ENCODE results near the gene PKP4.

The PKP4 gene

DNA sequence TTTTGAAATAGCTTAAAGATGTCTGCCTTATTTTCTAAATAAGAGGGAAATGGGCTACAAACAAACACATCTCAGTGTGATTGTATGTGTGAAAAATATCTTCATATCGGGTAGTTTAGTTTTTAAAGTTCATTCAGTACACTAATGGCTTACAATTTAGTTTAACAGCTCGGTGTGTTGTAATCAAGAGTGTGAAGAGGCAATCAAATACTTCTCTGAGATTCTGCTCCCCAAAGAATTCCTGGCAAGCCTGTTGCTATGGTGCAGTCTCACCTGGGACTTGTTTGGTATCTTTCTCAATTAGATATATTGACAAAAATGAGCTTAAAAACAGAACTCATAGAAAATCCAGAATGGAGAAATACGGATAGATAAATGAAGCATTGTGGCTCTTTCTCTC, 99.4 kb downstream of the PKP4 start:
- Histone ChIP-seq H3K9ac (ENCODE audit: low read depth, low read length) (no peak overlapping the region), H3K27me3 (ENCODE audit: control insufficient read depth, insufficient read depth, low read length) (no peaks in the 10 kb centered on the region), H3K4me2 (ENCODE audit: low read length) (no peak overlapping the region), H3K4me1 (ENCODE audit: control insufficient read depth, insufficient read depth, low read length) (no peaks in the 10 kb centered on the region), H3K4me3 (ENCODE audit: low read length) (no peak overlapping the region), H3K9me3 (replicated peaks; ENCODE audit: low read length) (no peaks in the 10 kb centered on the region), H3K36me3 (ENCODE audit: insufficient read depth, low read length) (no peaks in the 10 kb centered on the region)

DNA sequence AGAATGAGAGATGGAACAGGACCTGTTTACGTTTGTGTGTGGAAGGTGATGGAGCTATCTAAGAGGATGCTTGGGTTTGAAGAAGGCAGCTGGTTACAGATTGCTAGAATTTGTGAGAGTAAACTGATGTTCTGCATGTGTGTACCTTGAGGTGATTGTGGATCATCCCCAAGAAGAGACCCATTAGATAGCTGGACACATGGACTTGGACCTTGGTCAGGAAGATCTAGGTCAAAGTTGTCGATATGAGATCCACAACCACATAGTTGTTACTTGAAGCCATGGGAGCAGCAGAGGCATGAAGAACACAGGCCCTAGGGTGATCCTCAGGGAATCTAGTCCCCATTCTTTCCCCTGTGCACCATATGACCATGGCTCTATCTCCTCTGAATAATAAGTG, 101.0 kb downstream of the PKP4 start:
- Histone ChIP-seq H3K4me1 (ENCODE audit: control insufficient read depth, insufficient read depth, low read length) (no peaks in the 10 kb centered on the region), H3K27me3 (ENCODE audit: control insufficient read depth, insufficient read depth, low read length) (no peaks in the 10 kb centered on the region), H3K36me3 (ENCODE audit: insufficient read depth, low read length) (no peaks in the 10 kb centered on the region), H3K9me3 (replicated peaks; ENCODE audit: low read length) (no peaks in the 10 kb centered on the region), H3K4me2 (ENCODE audit: low read length) (no peak overlapping the region), H3K4me3 (ENCODE audit: low read length) (no peak overlapping the region), H3K9ac (ENCODE audit: low read depth, low read length) (no peak overlapping the region)

GRCh38 chr2:158559252-158559651, 102.5 kb downstream of the PKP4 start:
- no peak overlapping the region for H3K9ac ChIP-seq (ENCODE audit: low read depth, low read length)
- H3K9me3 ChIP-seq (replicated peaks; ENCODE audit: low read length), result no peaks in the 10 kb centered on the region
- H3K4me2 ChIP-seq (ENCODE audit: low read length), result no peak overlapping the region
- H3K36me3 ChIP-seq (ENCODE audit: insufficient read depth, low read length), result no peaks in the 10 kb centered on the region
- H3K4me3 ChIP-seq (ENCODE audit: low read length), result no peak overlapping the region
- H3K27me3 ChIP-seq (ENCODE audit: control insufficient read depth, insufficient read depth, low read length), result no peaks in the 10 kb centered on the region
- H3K4me1 ChIP-seq (ENCODE audit: control insufficient read depth, insufficient read depth, low read length), result no peaks in the 10 kb centered on the region

- Histone ChIP-seq H3K9me3 (replicated peaks; ENCODE audit: low read length) (no peaks in the 10 kb centered on the region), H3K36me3 (ENCODE audit: insufficient read depth, low read length) (no peaks in the 10 kb centered on the region), H3K4me2 (ENCODE audit: low read length) (no peak overlapping the region), H3K9ac (ENCODE audit: low read depth, low read length) (no peak overlapping the region), H3K4me1 (ENCODE audit: control insufficient read depth, insufficient read depth, low read length) (no peaks in the 10 kb centered on the region), H3K4me3 (ENCODE audit: low read length) (no peak overlapping the region), H3K27me3 (ENCODE audit: control insufficient read depth, insufficient read depth, low read length) (no peaks in the 10 kb centered on the region)
These were observed 103.5 kb downstream of the PKP4 start for GRCh38 chr2:158560259-158560658.

DNA sequence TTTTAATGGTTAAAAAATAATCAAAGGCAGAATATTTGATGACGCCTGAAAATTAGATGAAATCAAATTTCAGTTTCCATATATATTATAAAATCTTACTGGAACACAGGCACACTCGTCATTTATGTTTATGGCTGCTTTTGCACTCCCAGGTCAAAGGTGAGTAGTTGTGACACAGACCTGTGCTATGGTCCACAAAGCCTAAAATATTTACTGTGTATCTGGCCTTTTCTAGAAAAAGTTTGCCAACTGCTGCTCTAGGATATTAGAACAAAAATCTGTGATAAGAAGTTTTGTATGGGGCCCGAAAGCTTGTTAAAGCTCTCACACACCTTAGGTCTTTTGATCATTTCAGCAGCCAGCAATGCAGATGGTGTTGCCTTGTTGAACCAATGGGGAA, 104.3 kb downstream of the PKP4 start:
- Histone ChIP-seq H3K4me2 (ENCODE audit: low read length) (no peak overlapping the region), H3K27me3 (ENCODE audit: control insufficient read depth, insufficient read depth, low read length) (no peaks in the 10 kb centered on the region), H3K9ac (ENCODE audit: low read depth, low read length) (no peak overlapping the region), H3K36me3 (ENCODE audit: insufficient read depth, low read length) (no peaks in the 10 kb centered on the region), H3K4me3 (ENCODE audit: low read length) (no peak overlapping the region), H3K9me3 (replicated peaks; ENCODE audit: low read length) (no peaks in the 10 kb centered on the region), H3K4me1 (ENCODE audit: control insufficient read depth, insufficient read depth, low read length) (no peaks in the 10 kb centered on the region)

DNA sequence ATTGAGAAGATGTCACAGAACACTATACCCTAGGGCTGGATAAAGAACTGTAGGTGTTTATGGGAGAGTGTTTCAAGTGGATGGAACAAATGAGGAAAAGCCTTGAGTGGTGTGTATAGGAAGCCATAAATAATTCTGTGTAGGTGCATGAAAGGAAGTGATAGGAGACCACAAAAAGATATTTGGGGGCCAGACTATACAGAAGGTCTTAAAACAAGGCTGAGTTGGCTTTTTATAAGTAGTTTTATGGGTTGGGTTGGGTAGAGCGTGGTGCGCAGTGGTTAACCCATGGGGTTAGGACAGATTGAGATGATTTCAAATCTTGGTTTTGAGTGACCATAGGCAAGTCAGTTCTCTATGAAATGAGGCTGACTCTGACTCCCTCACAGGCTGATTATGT, 110.5 kb downstream of the PKP4 start:
- H3K9me3 ChIP-seq (replicated peaks; ENCODE audit: low read length), result no peaks in the 10 kb centered on the region
- no peak overlapping the region for H3K4me3 ChIP-seq (ENCODE audit: low read length)
- H3K4me1 ChIP-seq (ENCODE audit: control insufficient read depth, insufficient read depth, low read length), result no peaks in the 10 kb centered on the region
- no peaks in the 10 kb centered on the region for H3K27me3 ChIP-seq (ENCODE audit: control insufficient read depth, insufficient read depth, low read length)
- no peak overlapping the region for H3K4me2 ChIP-seq (ENCODE audit: low read length)
- no peak overlapping the region for H3K9ac ChIP-seq (ENCODE audit: low read depth, low read length)
- H3K36me3 ChIP-seq (ENCODE audit: insufficient read depth, low read length), result no peaks in the 10 kb centered on the region

- Histone ChIP-seq H3K4me1 (ENCODE audit: control insufficient read depth, insufficient read depth, low read length) (no peaks in the 10 kb centered on the region), H3K4me2 (ENCODE audit: low read length) (no peak overlapping the region), H3K36me3 (ENCODE audit: insufficient read depth, low read length) (no peaks in the 10 kb centered on the region), H3K4me3 (ENCODE audit: low read length) (no peak overlapping the region), H3K9ac (ENCODE audit: low read depth, low read length) (no peak overlapping the region), H3K27me3 (ENCODE audit: control insufficient read depth, insufficient read depth, low read length) (no peaks in the 10 kb centered on the region), H3K9me3 (replicated peaks; ENCODE audit: low read length) (no peaks in the 10 kb centered on the region)
These were observed 112.5 kb downstream of the PKP4 start for GRCh38 chr2:158569284-158569683.

DNA sequence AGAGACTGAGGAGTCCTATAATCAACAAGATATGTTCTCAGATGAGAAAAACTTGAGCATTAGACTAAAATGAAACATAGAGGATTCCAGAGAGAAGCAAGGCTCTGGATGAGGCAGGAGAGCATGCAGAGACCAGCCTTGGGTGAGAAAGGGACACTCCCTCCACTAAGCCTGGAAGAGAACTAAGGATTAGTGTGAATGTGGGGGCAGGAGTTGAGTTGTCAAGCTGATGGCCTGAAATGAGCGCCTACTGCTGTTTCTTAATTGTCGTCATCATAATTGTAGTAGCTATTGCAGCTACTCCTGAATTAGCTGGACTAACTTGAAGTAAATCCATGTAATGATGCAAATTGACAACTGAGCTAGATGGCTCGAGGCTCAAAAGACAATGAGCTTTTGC, 114.1 kb downstream of the PKP4 start:
- Histone ChIP-seq H3K4me3 (ENCODE audit: low read length) (no peak overlapping the region), H3K9ac (ENCODE audit: low read depth, low read length) (no peak overlapping the region), H3K9me3 (replicated peaks; ENCODE audit: low read length) (no peaks in the 10 kb centered on the region), H3K4me1 (ENCODE audit: control insufficient read depth, insufficient read depth, low read length) (no peaks in the 10 kb centered on the region), H3K27me3 (ENCODE audit: control insufficient read depth, insufficient read depth, low read length) (no peaks in the 10 kb centered on the region), H3K36me3 (ENCODE audit: insufficient read depth, low read length) (no peaks in the 10 kb centered on the region), H3K4me2 (ENCODE audit: low read length) (no peak overlapping the region)

DNA sequence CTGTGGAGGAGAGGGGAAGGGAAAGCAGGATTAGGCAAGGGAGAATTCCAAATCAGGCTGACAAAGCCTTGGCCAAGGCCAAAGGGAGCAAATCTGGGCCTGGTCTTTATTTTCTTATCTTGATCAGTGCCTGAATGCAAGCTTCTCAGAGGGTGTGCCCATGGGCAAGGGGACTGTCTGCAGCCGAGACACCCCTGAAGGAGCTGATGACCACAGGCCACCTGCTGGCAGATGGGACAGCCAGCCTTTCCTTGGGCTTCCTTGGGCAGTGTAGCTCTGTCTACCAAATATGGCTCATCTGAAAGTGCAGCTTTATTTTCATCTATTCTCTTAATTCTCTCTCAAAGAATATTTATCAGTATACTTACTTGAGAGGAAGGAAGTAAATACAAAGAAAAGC, 117.0 kb downstream of the PKP4 start:
- Histone ChIP-seq H3K4me3 (ENCODE audit: low read length) (no peak overlapping the region), H3K36me3 (ENCODE audit: insufficient read depth, low read length) (no peaks in the 10 kb centered on the region), H3K27me3 (ENCODE audit: control insufficient read depth, insufficient read depth, low read length) (no peaks in the 10 kb centered on the region), H3K9ac (ENCODE audit: low read depth, low read length) (no peak overlapping the region), H3K4me1 (ENCODE audit: control insufficient read depth, insufficient read depth, low read length) (no peaks in the 10 kb centered on the region), H3K4me2 (ENCODE audit: low read length) (no peak overlapping the region), H3K9me3 (replicated peaks; ENCODE audit: low read length) (no peaks in the 10 kb centered on the region)

- H3K36me3 ChIP-seq (ENCODE audit: insufficient read depth, low read length), result no peaks in the 10 kb centered on the region
- H3K9me3 ChIP-seq (replicated peaks; ENCODE audit: low read length), result no peaks in the 10 kb centered on the region
- H3K27me3 ChIP-seq (ENCODE audit: control insufficient read depth, insufficient read depth, low read length), result no peaks in the 10 kb centered on the region
- no peaks in the 10 kb centered on the region for H3K4me1 ChIP-seq (ENCODE audit: control insufficient read depth, insufficient read depth, low read length)
- no peak overlapping the region for H3K4me2 ChIP-seq (ENCODE audit: low read length)
- no peak overlapping the region for H3K4me3 ChIP-seq (ENCODE audit: low read length)
- no peak overlapping the region for H3K9ac ChIP-seq (ENCODE audit: low read depth, low read length)
These were observed 118.4 kb downstream of the PKP4 start for GRCh38 chr2:158575051-158575635.

DNA sequence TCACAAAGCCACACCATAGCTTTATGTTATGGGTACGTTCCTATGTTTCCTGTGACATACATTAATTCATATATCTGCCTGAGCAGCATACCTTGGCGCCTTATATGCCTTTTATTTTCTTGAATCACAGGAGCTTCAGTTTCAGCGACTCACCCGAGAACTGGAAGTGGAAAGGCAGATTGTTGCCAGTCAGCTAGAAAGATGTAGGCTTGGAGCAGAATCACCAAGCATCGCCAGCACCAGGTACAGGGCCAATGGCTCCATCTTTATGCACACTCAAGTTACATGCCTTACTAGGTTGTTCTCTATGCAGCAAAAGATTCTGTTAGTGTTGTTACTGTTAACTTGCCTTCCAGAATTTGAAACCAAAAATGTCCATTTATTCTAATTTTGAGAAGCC, 120.4 kb downstream of the PKP4 start:
- H3K4me3 ChIP-seq (ENCODE audit: low read length), result no peak overlapping the region
- no peaks in the 10 kb centered on the region for H3K4me1 ChIP-seq (ENCODE audit: control insufficient read depth, insufficient read depth, low read length)
- H3K36me3 ChIP-seq (ENCODE audit: insufficient read depth, low read length), result no peaks in the 10 kb centered on the region
- no peaks in the 10 kb centered on the region for H3K27me3 ChIP-seq (ENCODE audit: control insufficient read depth, insufficient read depth, low read length)
- H3K9ac ChIP-seq (ENCODE audit: low read depth, low read length), result no peak overlapping the region
- H3K4me2 ChIP-seq (ENCODE audit: low read length), result no peak overlapping the region
- no peaks in the 10 kb centered on the region for H3K9me3 ChIP-seq (replicated peaks; ENCODE audit: low read length)

GRCh38 chr2:158578703-158579330, 122.1 kb downstream of the PKP4 start:
- no peaks in the 10 kb centered on the region for H3K27me3 ChIP-seq (ENCODE audit: control insufficient read depth, insufficient read depth, low read length)
- no peak overlapping the region for H3K4me2 ChIP-seq (ENCODE audit: low read length)
- no peak overlapping the region for H3K4me3 ChIP-seq (ENCODE audit: low read length)
- H3K36me3 ChIP-seq (ENCODE audit: insufficient read depth, low read length), result no peaks in the 10 kb centered on the region
- H3K9ac ChIP-seq (ENCODE audit: low read depth, low read length), result no peak overlapping the region
- H3K9me3 ChIP-seq (replicated peaks; ENCODE audit: low read length), result no peaks in the 10 kb centered on the region
- no peaks in the 10 kb centered on the region for H3K4me1 ChIP-seq (ENCODE audit: control insufficient read depth, insufficient read depth, low read length)
